Karpas-422 (cell line): ENCODE measurements around the gene TEX2. TPM values are rescaled to one million over a fixed set of nuclear protein-coding genes. Genes with fewer than 3 reads are reported as not detected.

Experiments
- DNase-seq: peaks from one replicate; pipeline ENCODE4 v3.0.0-alpha.2; 2015
- H2AFZ ChIP-seq: fragments of 200-600 bp; sonication (generic); 2 replicates; pipeline ENCODE4 v1.6.1; 2014; ENCODE audit warnings: antibody characterized with exemption, low read length, mixed read lengths
- H3K27ac ChIP-seq: fragments of 200-600 bp; sonication (generic); 2 replicates; pipeline ENCODE4 v1.5.1; 2014; ENCODE audit warnings: mild to moderate bottlenecking, low read length, moderate library complexity
- H3K27me3 ChIP-seq: fragments of 200-600 bp; sonication (generic); 2 replicates; pipeline ENCODE4 v1.6.1; 2014; ENCODE audit warnings: low read length, mixed read lengths
- H3K36me3 ChIP-seq: fragments of 200-600 bp; sonication (generic); 2 replicates; pipeline ENCODE4 v1.6.1; 2014; ENCODE audit warnings: low read length, mixed read lengths; ENCODE audit not compliant: insufficient read depth
- H3K4me1 ChIP-seq: fragments of 200-600 bp; sonication (generic); 2 replicates; pipeline ENCODE4 v1.6.1; 2014; ENCODE audit warnings: mild to moderate bottlenecking, low read length, mixed read lengths
- H3K4me2 ChIP-seq: fragments of 200-600 bp; sonication (generic); 2 replicates; pipeline ENCODE4 v1.6.1; 2014; ENCODE audit warnings: low read length, low read depth, mild to moderate bottlenecking; ENCODE audit not compliant: poor library complexity, severe bottlenecking
- H3K4me3 ChIP-seq: fragments of 200-600 bp; sonication (generic); 2 replicates; pipeline ENCODE4 v1.5.1; 2014; ENCODE audit warnings: mild to moderate bottlenecking, antibody characterized with exemption, low read length, mixed read lengths
- H3K79me2 ChIP-seq: fragments of 200-600 bp; sonication (generic); 2 replicates; pipeline ENCODE4 v1.6.1; 2014; ENCODE audit warnings: mild to moderate bottlenecking, low read length, mixed read lengths
- H3K9ac ChIP-seq: fragments of 200-600 bp; sonication (generic); 2 replicates; pipeline ENCODE4 v1.6.0; 2014; ENCODE audit warnings: low read length
- H3K9me2 ChIP-seq: fragments of 200-600 bp; sonication (generic), shearing (Covaris generic); replicated peaks from 2 replicates; pipeline ENCODE4 v1.6.0; 2014; ENCODE audit warnings: mild to moderate bottlenecking, low read length, moderate library complexity; ENCODE audit not compliant: insufficient read depth
- H3K9me3 ChIP-seq: fragments of 300-700, 200-600 bp; sonication (generic); 2 replicates; pipeline ENCODE4 v1.6.1; 2014; ENCODE audit warnings: low read length, mixed read lengths
- H4K20me1 ChIP-seq: fragments of 200-600 bp; sonication (generic); 2 replicates; pipeline ENCODE4 v1.6.1; 2014; ENCODE audit warnings: mild to moderate bottlenecking, antibody characterized with exemption, low read length, low read depth; ENCODE audit not compliant: insufficient read depth
- total RNA-seq: library from RNA; depleted of rRNA; stranded (reverse); fragments of >200 nt; shearing (Covaris generic); gene quantifications from 2 replicates; pipeline ENCODE4 v1.2.3, GENCODE V29; 2014; ENCODE audit warnings: low replicate concordance

Gene TEX2
- total RNA-seq, 1 experiment from 2014 or later: 5.5 TPM

DNA sequence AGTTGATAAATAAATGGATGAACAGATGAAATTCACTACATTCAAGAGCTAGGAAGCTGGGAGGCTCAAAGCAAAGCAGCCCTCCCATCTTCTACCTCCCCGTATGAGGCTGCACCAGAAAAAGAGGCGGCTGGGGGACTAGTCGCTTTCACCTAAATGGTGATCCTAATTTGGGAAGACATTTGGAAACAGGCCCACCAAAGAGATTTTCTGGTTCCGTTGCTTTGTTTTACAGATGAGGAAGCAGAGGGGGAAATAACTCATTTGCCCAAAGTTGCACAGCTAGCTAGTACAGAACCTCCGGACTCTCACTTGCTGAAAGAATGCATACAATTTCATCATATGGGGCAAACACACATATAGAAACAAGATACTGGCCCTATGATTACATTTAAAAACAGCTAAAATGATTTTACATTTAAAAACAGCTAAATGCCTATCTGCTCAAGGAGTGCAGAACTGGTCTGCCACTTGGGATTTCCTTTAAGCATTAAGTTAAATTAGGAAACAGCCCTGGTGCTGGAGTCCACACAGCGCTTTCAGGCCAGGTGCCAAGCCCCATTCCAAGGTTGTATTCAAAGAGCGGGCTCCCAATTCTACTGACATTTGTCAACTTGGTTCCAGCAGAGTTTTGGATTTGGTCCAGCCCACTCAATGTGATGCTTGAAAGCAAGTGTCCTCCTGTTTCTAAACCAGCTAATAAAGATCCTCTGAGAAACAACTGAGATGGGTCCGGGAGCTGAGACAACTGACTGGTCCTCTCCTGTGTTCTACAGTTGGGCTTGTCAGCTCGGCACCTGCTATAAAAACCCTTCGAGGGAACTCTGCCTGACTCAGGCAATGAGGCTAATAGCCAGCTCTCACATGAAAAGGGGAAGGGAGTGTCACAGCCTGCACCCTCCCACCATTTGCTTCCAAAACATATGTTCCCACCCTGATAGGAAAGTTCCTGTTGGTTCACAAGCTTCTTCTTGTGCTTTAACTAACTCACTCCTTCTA is 144.8 kb downstream of the TEX2 start:
- H2AFZ ChIP-seq: no peak overlapping the region
- no peaks in the 10 kb centered on the region for H3K9me2 ChIP-seq

DNA sequence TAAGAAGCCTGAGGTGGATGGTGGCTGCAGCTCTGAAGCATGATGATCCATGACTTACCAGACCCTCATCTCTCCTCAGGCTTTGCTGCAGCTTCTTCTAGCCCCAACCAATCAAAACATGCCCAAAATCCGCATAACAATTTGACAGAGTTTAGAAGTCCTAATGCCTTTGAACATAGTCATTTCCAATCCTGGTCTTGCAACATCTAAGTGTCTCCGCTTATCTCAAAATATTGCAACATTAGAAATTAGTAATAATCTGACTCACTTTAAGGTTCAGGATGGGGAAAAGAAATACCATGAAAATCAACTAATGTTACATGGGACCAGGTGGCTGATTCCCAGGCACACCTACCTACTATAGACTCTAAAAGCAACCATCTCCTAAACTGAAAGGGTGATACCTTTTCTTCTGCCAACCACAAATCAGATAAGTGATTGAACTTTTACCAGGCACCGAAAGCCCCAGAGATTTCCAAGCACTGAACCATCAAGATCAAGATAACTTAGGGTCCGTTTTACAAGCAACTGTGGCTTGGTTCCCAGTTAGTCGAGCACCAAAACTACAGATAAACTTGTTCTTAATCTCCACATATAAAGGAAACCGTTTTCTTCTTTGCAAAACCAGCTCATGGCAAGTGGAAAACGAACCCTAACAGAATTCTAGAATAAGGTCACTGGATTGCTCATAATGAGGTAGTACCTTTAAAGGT is 147.1 kb downstream of the TEX2 start:
- Histone ChIP-seq H3K79me2 (no peaks in the 10 kb centered on the region), H3K27ac (no peak overlapping the region), H4K20me1 (no peaks in the 10 kb centered on the region)

More for the DNA sequence above, 144.8 kb downstream of the TEX2 start:
- no peak overlapping the region for H3K4me2 ChIP-seq
- no peaks in the 10 kb centered on the region for H4K20me1 ChIP-seq
- H3K27me3 ChIP-seq: no peaks in the 10 kb centered on the region
- no peaks in the 10 kb centered on the region for H3K36me3 ChIP-seq
- no peak overlapping the region for H3K4me3 ChIP-seq
- H3K27ac ChIP-seq: no peak overlapping the region
- H3K9me3 ChIP-seq: no peaks in the 10 kb centered on the region
- no peak for DNase-seq
- no peak overlapping the region for H3K9ac ChIP-seq
- no peaks in the 10 kb centered on the region for H3K4me1 ChIP-seq
- no peaks in the 10 kb centered on the region for H3K79me2 ChIP-seq

DNA sequence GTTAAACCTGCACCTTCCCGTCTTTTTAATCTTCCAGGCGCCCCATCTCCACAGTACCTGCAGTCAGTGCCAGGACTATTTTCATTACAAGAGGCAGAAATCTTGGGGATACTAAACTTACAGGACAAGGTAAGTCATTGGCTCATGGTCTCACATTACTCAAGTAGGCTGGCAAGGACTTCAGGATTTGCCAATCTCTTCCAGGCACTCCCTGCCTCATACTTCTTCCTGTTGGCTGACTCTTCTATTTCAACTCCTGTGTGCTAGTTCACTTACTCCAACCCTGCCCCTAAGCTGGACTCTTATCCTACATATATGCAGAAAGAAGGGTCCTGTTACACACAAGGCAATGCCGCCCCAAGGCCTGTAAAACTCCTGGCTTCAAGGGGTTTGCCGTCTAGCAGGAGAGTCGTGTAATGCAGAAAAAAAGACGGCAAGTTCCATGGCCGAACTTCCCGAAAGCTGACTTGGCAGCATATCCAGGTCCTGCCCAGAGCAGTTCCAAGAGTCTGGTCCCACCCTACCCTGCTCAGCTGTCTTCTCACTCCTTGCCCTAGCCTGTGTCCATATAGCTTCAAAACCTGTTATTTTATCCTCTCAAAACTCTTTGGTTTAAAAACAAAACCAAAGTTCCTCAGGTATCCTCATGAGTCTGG is 147.9 kb downstream of the TEX2 start:
- no peak for DNase-seq
- H3K4me2 ChIP-seq: no peak overlapping the region
- no peak overlapping the region for H3K27ac ChIP-seq
- H3K9ac ChIP-seq: no peak overlapping the region
- no peaks in the 10 kb centered on the region for H3K9me2 ChIP-seq
- no peaks in the 10 kb centered on the region for H4K20me1 ChIP-seq
- H2AFZ ChIP-seq: no peak overlapping the region
- H3K79me2 ChIP-seq: no peaks in the 10 kb centered on the region
- H3K4me1 ChIP-seq: no peaks in the 10 kb centered on the region
- H3K4me3 ChIP-seq: no peak overlapping the region
- H3K36me3 ChIP-seq: no peaks in the 10 kb centered on the region
- H3K27me3 ChIP-seq: no peaks in the 10 kb centered on the region
- no peaks in the 10 kb centered on the region for H3K9me3 ChIP-seq

More for the DNA sequence above, 147.1 kb downstream of the TEX2 start:
- no peak overlapping the region for H2AFZ ChIP-seq
- no peak overlapping the region for H3K4me3 ChIP-seq
- H3K36me3 ChIP-seq: no peaks in the 10 kb centered on the region
- no peak overlapping the region for H3K4me2 ChIP-seq
- no peaks in the 10 kb centered on the region for H3K27me3 ChIP-seq
- DNase-seq: no peak
- no peak overlapping the region for H3K9ac ChIP-seq
- no peaks in the 10 kb centered on the region for H3K9me3 ChIP-seq
- no peaks in the 10 kb centered on the region for H3K9me2 ChIP-seq
- H3K4me1 ChIP-seq: no peaks in the 10 kb centered on the region

DNA sequence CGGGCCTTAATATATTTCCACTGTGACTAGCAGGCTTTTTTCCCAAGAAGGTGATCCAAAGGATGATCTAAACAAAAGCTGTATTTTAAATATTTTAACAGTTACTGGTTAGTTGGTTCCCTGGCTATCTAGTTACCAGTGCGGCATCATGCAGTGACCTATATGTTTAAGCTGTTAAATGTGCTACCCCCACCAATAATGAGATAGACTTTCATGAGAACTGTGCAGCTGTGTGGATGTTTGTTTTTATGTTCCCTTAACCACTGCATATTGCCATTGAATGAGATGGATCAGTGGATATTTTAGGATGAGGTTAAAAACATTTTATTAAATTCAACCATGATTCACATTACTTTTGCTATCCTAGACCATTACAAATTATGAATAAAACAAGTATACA is 150.1 kb downstream of the TEX2 start:
- no peak for DNase-seq
- no peak overlapping the region for H2AFZ ChIP-seq
- no peak overlapping the region for H3K4me3 ChIP-seq
- H3K27me3 ChIP-seq: no peaks in the 10 kb centered on the region
- no peaks in the 10 kb centered on the region for H3K79me2 ChIP-seq
- no peaks in the 10 kb centered on the region for H3K9me2 ChIP-seq
- H3K27ac ChIP-seq: no peak overlapping the region
- H4K20me1 ChIP-seq: 0 out of 2 replicates have a peak, but pooled peaks cover 3% of the 10 kb centered on the region
- no peak overlapping the region for H3K9ac ChIP-seq
- H3K36me3 ChIP-seq: no peaks in the 10 kb centered on the region
- H3K4me1 ChIP-seq: no peaks in the 10 kb centered on the region
- H3K4me2 ChIP-seq: no peak overlapping the region
- no peaks in the 10 kb centered on the region for H3K9me3 ChIP-seq

DNA sequence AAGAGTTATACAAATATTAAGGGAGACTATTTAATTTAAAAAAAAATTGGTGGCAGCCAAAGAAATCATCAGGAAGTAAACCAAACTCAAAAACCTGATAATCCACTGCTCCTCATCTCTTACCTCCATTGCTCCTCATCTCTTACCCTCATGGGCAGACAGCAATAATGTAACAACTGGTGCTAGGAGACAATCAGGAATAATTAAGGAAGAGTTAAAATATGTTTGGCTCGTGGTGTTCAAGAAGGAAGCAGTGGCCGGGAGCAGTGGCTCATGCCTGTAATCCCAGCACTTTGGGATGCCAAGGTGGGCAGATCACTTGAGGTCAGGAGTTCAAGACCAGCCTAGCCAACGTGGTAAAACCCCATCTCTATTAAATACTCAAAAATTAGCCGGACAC is 151.2 kb downstream of the TEX2 start:
- Histone ChIP-seq H3K9me2 (no peaks in the 10 kb centered on the region), H3K9me3 (no peaks in the 10 kb centered on the region), H3K36me3 (no peaks in the 10 kb centered on the region), H3K79me2 (no peaks in the 10 kb centered on the region), H3K9ac (no peak overlapping the region), H2AFZ (no peak overlapping the region), H4K20me1 (0 out of 2 replicates have a peak, but pooled peaks cover 3% of the 10 kb centered on the region), H3K27me3 (no peaks in the 10 kb centered on the region), H3K27ac (no peak overlapping the region), H3K4me3 (no peak overlapping the region), H3K4me1 (no peaks in the 10 kb centered on the region), H3K4me2 (no peak overlapping the region)
- DNase-seq: no peak

DNA sequence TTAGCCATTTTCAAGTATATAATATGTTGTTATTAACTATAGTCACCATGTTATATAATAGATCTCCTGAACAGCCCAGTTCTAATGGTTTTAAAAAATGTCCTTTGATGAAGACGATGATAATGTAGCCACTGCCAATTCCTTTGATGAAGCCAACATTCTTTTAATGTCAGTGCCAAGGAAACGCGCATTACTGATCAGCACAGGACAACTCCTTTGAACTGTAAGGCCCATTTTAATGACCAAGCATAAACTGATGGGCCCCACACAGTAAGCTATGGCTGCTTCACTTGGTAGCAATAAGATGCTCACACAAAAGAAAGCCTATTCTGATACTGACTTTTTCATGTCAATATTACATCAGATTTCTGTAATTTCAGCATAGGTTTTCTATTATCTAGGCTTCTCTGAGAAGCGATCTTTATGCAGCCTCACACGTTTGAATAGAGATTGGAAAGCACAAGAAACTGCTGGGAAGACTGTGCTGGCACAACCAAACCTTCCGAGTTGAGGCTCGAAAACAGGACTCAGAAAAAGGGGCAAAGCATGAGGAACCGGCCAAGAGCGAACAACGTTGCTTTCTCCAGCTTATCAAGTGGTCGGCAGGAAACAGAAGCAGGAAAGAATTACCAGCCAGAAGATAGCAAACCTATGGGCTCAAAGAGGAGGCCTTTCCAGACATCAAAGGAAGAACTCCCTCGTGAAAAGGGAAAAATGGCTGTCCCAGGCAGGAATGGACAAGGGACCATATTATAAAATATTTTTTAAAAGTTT is 152.5 kb downstream of the TEX2 start:
- H3K4me3 ChIP-seq: no peak overlapping the region
- no peaks in the 10 kb centered on the region for H3K79me2 ChIP-seq
- H3K4me2 ChIP-seq: no peak overlapping the region
- H3K9me3 ChIP-seq: no peaks in the 10 kb centered on the region
- no peaks in the 10 kb centered on the region for H3K36me3 ChIP-seq
- H3K9me2 ChIP-seq: no peaks in the 10 kb centered on the region
- H2AFZ ChIP-seq: no peak overlapping the region
- no peak for DNase-seq
- 0 out of 2 replicates have a peak, but pooled peaks cover 3% of the 10 kb centered on the region for H4K20me1 ChIP-seq
- H3K27me3 ChIP-seq: no peaks in the 10 kb centered on the region
- no peak overlapping the region for H3K27ac ChIP-seq
- H3K9ac ChIP-seq: no peak overlapping the region
- H3K4me1 ChIP-seq: no peaks in the 10 kb centered on the region

DNA sequence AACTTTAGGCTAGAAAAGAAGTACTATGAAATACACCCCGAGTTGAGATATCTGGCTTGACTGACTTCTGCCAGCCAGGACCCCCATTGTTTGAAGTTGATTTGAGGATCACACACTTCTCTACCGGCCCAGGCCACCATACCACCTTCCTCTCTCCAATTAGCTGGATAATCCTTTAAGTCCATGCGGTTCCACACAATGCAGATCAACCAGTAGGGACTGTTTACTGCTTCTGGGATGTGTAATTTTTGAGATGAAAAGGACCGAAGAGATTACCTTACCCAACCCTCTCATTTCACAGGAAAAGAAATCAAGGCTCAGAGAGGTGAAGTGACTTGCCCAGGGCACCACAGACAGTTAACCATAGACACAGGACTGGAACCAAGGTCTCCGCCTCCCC is 153.7 kb downstream of the TEX2 start:
- Histone ChIP-seq H3K27me3 (no peaks in the 10 kb centered on the region), H3K79me2 (no peaks in the 10 kb centered on the region), H3K9ac (no peak overlapping the region), H3K9me2 (no peaks in the 10 kb centered on the region), H3K4me1 (no peaks in the 10 kb centered on the region), H3K27ac (no peak overlapping the region), H3K4me3 (no peak overlapping the region), H4K20me1 (0 out of 2 replicates have a peak, but pooled peaks cover 3% of the 10 kb centered on the region), H2AFZ (no peak overlapping the region), H3K4me2 (no peak overlapping the region), H3K9me3 (no peaks in the 10 kb centered on the region), H3K36me3 (no peaks in the 10 kb centered on the region)
- no peak for DNase-seq
